Measurements from ENCODE around the gene HOMER1.

Gene HOMER1

DNA sequence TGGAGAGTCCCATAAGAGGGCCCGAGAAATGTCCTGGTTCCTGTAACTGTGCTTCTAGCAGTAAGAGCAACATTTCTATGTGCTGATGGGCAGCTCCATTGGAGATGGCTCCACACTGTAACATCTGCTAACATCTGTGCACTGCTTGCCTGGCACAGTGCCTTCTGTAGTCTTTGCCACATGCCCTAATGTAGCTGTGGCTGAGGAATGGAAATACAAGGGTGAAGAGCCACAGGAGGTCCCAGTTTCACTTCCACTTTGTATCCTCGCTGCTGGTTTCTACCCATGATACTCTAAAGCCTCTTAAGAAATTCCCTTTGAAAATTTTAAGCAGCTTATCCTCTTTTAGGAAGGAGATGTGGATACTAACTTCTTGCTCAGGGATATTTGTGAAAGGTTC, 97.4 kb downstream of the HOMER1 start:
- TF ChIP-seq ELF4 (IDR thresholded peaks at IDR 0.05) (no peak), ZNF384 (IDR thresholded peaks at IDR 0.05) (no peak), TARDBP (IDR thresholded peaks at IDR 0.05) (no peak), L3MBTL2 (conservative IDR thresholded peaks at IDR 0.05) (no peak), BHLHE40 (IDR thresholded peaks at IDR 0.05; ENCODE audit: borderline replicate concordance) (no peak), SUZ12 (IDR thresholded peaks at IDR 0.05) (no peak), SP1 (IDR thresholded peaks at IDR 0.05) (no peak), CTBP1 (IDR thresholded peaks at IDR 0.05; ENCODE audit: borderline replicate concordance) (no peak), HDGF (IDR thresholded peaks at IDR 0.05; ENCODE audit: borderline replicate concordance) (no peak)
- TF ChIP-seq, protein P1, sequence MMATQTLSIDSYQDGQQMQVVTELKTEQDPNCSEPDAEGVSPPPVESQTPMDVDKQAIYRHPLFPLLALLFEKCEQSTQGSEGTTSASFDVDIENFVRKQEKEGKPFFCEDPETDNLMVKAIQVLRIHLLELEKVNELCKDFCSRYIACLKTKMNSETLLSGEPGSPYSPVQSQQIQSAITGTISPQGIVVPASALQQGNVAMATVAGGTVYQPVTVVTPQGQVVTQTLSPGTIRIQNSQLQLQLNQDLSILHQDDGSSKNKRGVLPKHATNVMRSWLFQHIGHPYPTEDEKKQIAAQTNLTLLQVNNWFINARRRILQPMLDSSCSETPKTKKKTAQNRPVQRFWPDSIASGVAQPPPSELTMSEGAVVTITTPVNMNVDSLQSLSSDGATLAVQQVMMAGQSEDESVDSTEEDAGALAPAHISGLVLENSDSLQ (IDR thresholded peaks at IDR 0.05) = no peak
- CTCF ChIA-PET = no interaction called here
- DNase-seq (ENCODE audit: extremely low spot score) = no peak
- POLR2A ChIA-PET = interaction anchor here (0.6 kb wide), 1 partner anchor 162 kb away, joined by 3 read pairs; no protein-coding TSS in a partner anchor

DNA sequence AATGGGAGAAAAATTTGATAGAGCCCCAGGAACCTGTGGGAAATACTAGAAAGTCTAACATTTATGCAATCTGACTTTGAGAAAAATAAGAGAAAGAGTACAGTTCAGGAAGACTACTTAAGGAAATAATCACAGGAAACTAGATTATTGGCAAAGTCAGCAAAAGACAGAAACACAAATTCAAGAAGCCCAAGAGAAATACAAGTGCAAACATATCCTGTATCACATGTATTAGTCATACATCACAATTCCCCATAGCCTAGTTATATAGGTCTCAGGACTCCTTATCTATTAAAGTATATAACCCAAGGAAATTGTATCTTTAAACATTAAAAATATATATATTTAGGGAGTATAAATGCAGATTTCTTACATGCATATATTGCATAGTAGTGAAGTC, 100.8 kb downstream of the HOMER1 start:
- TF ChIP-seq SUZ12 (IDR thresholded peaks at IDR 0.05) (no peak), ARNT (IDR thresholded peaks at IDR 0.05) (no peak), SP1 (IDR thresholded peaks at IDR 0.05) (no peak), FOXA1 (IDR thresholded peaks at IDR 0.05) (no peak), FOXK2 (IDR thresholded peaks at IDR 0.05) (no peak), LEF1 (IDR thresholded peaks at IDR 0.05; ENCODE audit: borderline replicate concordance) (no peak), HDGF (IDR thresholded peaks at IDR 0.05; ENCODE audit: borderline replicate concordance) (no peak), TARDBP (IDR thresholded peaks at IDR 0.05) (no peak), BHLHE40 (IDR thresholded peaks at IDR 0.05; ENCODE audit: borderline replicate concordance) (no peak)
- CTCF ChIA-PET = no interaction called here
- POLR2A ChIA-PET = no interaction called here
- no peak for DNase-seq (ENCODE audit: extremely low spot score)

DNA sequence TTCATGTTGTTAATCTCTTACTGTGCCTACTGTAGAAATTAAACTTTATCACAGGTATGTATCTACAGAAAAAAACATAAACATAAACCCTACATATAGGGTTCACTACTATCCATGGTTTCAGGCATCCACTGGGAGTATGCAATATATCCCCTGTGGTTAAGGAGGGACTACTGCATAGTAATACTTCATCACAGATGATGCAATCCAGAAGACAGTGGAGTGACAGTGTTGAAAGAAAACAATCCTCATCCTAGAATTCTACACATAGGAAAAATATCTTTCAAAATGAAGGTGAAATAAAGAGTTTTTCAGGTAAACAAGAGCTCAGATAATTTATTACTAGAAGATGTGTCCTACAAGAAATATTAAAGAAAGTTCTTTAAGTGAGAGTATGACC, 105.9 kb downstream of the HOMER1 start:
- no peak for TF ChIP-seq ZNF384 (IDR thresholded peaks at IDR 0.05)
- TF ChIP-seq BHLHE40 (IDR thresholded peaks at IDR 0.05; ENCODE audit: borderline replicate concordance) = no peak
- no peak for TF ChIP-seq FOXA1 (IDR thresholded peaks at IDR 0.05)
- no peak for TF ChIP-seq ARNT (IDR thresholded peaks at IDR 0.05)
- TF ChIP-seq CTBP1 (IDR thresholded peaks at IDR 0.05; ENCODE audit: borderline replicate concordance) = no peak
- TF ChIP-seq NFRKB (IDR thresholded peaks at IDR 0.05) = no peak
- TF ChIP-seq TARDBP (IDR thresholded peaks at IDR 0.05) = no peak
- no peak for TF ChIP-seq LEF1 (IDR thresholded peaks at IDR 0.05; ENCODE audit: borderline replicate concordance)
- TF ChIP-seq SUZ12 (IDR thresholded peaks at IDR 0.05) = no peak
- TF ChIP-seq L3MBTL2 (conservative IDR thresholded peaks at IDR 0.05) = no peak
- no peak for TF ChIP-seq FOXK2 (IDR thresholded peaks at IDR 0.05)
- no peak for TF ChIP-seq HDGF (IDR thresholded peaks at IDR 0.05; ENCODE audit: borderline replicate concordance)
- no peak for TF ChIP-seq SP1 (IDR thresholded peaks at IDR 0.05)
- no peak for TF ChIP-seq FOXM1 (IDR thresholded peaks at IDR 0.05; ENCODE audit: borderline replicate concordance)
- no peak for TF ChIP-seq ELF4 (IDR thresholded peaks at IDR 0.05)
- TF ChIP-seq, protein P1 (IDR thresholded peaks at IDR 0.05) = no peak
- POLR2A ChIA-PET = no interaction called here
- CTCF ChIA-PET = no interaction called here
- DNase-seq (ENCODE audit: extremely low spot score) = no peak

DNA sequence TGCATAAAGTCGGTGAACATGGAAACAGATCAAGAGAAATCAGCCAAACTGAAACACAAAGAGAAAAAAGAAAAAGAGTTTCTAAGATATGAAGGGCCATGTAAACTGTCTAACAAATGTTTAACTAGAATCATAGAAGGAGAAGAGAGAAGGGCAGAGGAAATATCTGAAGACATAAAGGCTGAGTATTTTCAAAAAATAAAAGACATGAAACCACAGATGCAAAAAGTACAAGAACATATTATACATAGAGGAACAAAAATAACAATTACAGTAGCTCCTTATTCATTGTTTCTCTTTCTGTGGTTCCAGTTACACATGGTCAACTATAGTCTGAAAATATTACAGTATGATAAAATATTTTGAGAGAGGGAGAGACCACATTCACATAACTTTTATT, 106.3 kb downstream of the HOMER1 start:
- POLR2A ChIA-PET = no interaction called here
- TF ChIP-seq NFRKB (IDR thresholded peaks at IDR 0.05) (no peak), SP1 (IDR thresholded peaks at IDR 0.05) (no peak), ELF4 (IDR thresholded peaks at IDR 0.05) (no peak), BHLHE40 (IDR thresholded peaks at IDR 0.05; ENCODE audit: borderline replicate concordance) (no peak), FOXM1 (IDR thresholded peaks at IDR 0.05; ENCODE audit: borderline replicate concordance) (no peak), CTBP1 (IDR thresholded peaks at IDR 0.05; ENCODE audit: borderline replicate concordance) (no peak), FOXK2 (IDR thresholded peaks at IDR 0.05) (no peak)
- CTCF ChIA-PET = no interaction called here

DNA sequence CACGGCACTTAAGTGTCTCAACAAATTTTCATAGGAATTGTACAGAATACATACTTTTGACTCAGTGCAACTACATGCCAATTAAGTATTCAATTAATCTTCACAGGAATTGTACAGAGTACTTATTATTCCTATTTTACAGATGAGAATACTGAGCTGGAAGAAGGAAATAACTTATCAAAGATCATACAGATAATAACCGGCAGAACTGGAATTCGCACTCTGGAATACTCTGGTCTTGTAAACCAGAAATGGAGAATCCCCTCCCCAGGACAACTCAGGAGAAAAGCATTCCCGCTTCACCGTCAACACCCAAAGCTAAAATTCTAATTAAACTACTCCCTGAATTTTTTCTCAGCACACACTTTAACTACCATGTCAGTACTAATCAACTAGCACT, 112.7 kb downstream of the HOMER1 start:
- DNase-seq (ENCODE audit: extremely low spot score) = no peak
- ChIA-PET CTCF (no interaction called here), POLR2A (no interaction called here)
- TF ChIP-seq FOXM1 (IDR thresholded peaks at IDR 0.05; ENCODE audit: borderline replicate concordance) = no peak
- TF ChIP-seq CTBP1 (IDR thresholded peaks at IDR 0.05; ENCODE audit: borderline replicate concordance) = no peak

More for the DNA sequence above, 106.3 kb downstream of the HOMER1 start:
- DNase-seq (ENCODE audit: extremely low spot score) = no peak

DNA sequence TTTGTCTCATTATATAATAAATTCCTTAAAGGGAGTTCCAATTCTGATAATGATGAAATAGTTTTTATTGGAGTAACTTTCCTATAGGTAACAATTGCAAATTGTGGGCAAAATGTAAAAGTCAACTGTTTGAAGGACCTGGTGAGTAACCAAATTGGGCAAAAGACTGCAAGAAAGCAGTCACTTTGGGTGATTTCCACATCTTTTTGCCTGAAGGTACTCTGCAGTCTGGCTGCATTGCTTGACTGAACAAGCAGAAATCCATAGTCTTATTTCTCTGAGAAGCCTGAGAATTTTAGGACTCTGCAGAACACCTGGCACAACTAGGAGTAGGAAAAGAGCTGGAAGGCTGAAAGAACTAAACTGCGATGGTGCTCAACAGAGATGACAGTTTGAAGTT, 114.9 kb downstream of the HOMER1 start:
- ChIA-PET CTCF (no interaction called here), POLR2A (no interaction called here)
- no peak for DNase-seq (ENCODE audit: extremely low spot score)
- TF ChIP-seq LEF1 (IDR thresholded peaks at IDR 0.05; ENCODE audit: borderline replicate concordance) (no peak), ELF4 (IDR thresholded peaks at IDR 0.05) (no peak), CTBP1 (IDR thresholded peaks at IDR 0.05; ENCODE audit: borderline replicate concordance) (no peak), HDGF (IDR thresholded peaks at IDR 0.05; ENCODE audit: borderline replicate concordance) (no peak), BHLHE40 (IDR thresholded peaks at IDR 0.05; ENCODE audit: borderline replicate concordance) (no peak), SUZ12 (IDR thresholded peaks at IDR 0.05) (no peak), TARDBP (IDR thresholded peaks at IDR 0.05) (no peak), SP1 (IDR thresholded peaks at IDR 0.05) (no peak), ZNF384 (IDR thresholded peaks at IDR 0.05) (no peak), FOXK2 (IDR thresholded peaks at IDR 0.05) (no peak), FOXA1 (IDR thresholded peaks at IDR 0.05) (no peak), NFRKB (IDR thresholded peaks at IDR 0.05) (no peak), ARNT (IDR thresholded peaks at IDR 0.05) (no peak)
- TF ChIP-seq, protein P1 (IDR thresholded peaks at IDR 0.05) = no peak

DNA sequence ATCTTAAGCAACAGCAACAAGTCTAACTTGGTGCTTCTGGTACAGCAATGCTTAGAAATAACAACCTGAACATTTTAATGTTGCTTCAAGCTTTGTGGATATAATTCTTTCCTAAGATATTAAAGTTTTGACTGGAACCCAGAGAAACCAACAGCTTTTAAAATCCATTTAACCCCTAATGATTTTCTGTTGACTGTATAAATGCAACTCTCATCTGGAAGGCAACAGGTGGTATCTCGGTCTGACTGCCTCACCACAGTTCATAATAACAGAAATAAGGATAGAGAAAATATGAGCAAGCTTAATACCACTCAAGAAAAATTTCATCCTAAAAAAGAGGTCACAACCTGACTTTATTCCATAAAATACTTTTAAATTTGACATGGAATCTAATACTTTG, 116.9 kb downstream of the HOMER1 start:
- ChIA-PET POLR2A (no interaction called here), CTCF (no interaction called here)
- no peak for DNase-seq (ENCODE audit: extremely low spot score)
- no peak for TF ChIP-seq NFRKB (IDR thresholded peaks at IDR 0.05)
- no peak for TF ChIP-seq ELF4 (IDR thresholded peaks at IDR 0.05)
- TF ChIP-seq ARNT (IDR thresholded peaks at IDR 0.05) = no peak
- TF ChIP-seq SUZ12 (IDR thresholded peaks at IDR 0.05) = no peak
- no peak for TF ChIP-seq FOXA1 (IDR thresholded peaks at IDR 0.05)
- TF ChIP-seq SP1 (IDR thresholded peaks at IDR 0.05) = no peak
- TF ChIP-seq, protein P1 (IDR thresholded peaks at IDR 0.05) = no peak
- TF ChIP-seq L3MBTL2 (conservative IDR thresholded peaks at IDR 0.05) = no peak
- no peak for TF ChIP-seq LEF1 (IDR thresholded peaks at IDR 0.05; ENCODE audit: borderline replicate concordance)
- no peak for TF ChIP-seq CTBP1 (IDR thresholded peaks at IDR 0.05; ENCODE audit: borderline replicate concordance)
- TF ChIP-seq BHLHE40 (IDR thresholded peaks at IDR 0.05; ENCODE audit: borderline replicate concordance) = no peak
- no peak for TF ChIP-seq FOXM1 (IDR thresholded peaks at IDR 0.05; ENCODE audit: borderline replicate concordance)
- no peak for TF ChIP-seq TARDBP (IDR thresholded peaks at IDR 0.05)
- no peak for TF ChIP-seq FOXK2 (IDR thresholded peaks at IDR 0.05)
- TF ChIP-seq ZNF384 (IDR thresholded peaks at IDR 0.05) = no peak
